Measurements from ENCODE around the gene HMSD.

HMSD gene

GRCh38 chr18:63947051-63947790, 1.9 kb upstream of the HMSD start:
- no peak for DNase-seq
- Histone ChIP-seq H3K27ac (no peak overlapping the region), H3K9me3 (ENCODE audit: severe bottlenecking) (no peaks in the 10 kb centered on the region), H3K4me3 (ENCODE audit: low read depth, low read length) (no peak overlapping the region), H3K36me3 (no peaks in the 10 kb centered on the region), H3K27me3 (ENCODE audit: insufficient read depth, low read depth, severe bottlenecking) (peaks cover 2% of the 10 kb centered on the region)
- TF ChIP-seq, protein P1, sequence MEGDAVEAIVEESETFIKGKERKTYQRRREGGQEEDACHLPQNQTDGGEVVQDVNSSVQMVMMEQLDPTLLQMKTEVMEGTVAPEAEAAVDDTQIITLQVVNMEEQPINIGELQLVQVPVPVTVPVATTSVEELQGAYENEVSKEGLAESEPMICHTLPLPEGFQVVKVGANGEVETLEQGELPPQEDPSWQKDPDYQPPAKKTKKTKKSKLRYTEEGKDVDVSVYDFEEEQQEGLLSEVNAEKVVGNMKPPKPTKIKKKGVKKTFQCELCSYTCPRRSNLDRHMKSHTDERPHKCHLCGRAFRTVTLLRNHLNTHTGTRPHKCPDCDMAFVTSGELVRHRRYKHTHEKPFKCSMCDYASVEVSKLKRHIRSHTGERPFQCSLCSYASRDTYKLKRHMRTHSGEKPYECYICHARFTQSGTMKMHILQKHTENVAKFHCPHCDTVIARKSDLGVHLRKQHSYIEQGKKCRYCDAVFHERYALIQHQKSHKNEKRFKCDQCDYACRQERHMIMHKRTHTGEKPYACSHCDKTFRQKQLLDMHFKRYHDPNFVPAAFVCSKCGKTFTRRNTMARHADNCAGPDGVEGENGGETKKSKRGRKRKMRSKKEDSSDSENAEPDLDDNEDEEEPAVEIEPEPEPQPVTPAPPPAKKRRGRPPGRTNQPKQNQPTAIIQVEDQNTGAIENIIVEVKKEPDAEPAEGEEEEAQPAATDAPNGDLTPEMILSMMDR (IDR thresholded peaks at IDR 0.05; ENCODE audit: low read depth, low read length): no peak

- Histone ChIP-seq H3K9me3 (ENCODE audit: severe bottlenecking) (no peaks in the 10 kb centered on the region), H3K27ac (no peak overlapping the region), H3K4me3 (ENCODE audit: low read depth, low read length) (no peak overlapping the region), H3K27me3 (ENCODE audit: insufficient read depth, low read depth, severe bottlenecking) (no peaks in the 10 kb centered on the region), H3K36me3 (no peaks in the 10 kb centered on the region)
- TF ChIP-seq, protein P1 (IDR thresholded peaks at IDR 0.05; ENCODE audit: low read depth, low read length): no peak
- DNase-seq: no peak
Observed at GRCh38 chr18:63951302-63951705, 2.2 kb downstream of the HMSD start.

DNA sequence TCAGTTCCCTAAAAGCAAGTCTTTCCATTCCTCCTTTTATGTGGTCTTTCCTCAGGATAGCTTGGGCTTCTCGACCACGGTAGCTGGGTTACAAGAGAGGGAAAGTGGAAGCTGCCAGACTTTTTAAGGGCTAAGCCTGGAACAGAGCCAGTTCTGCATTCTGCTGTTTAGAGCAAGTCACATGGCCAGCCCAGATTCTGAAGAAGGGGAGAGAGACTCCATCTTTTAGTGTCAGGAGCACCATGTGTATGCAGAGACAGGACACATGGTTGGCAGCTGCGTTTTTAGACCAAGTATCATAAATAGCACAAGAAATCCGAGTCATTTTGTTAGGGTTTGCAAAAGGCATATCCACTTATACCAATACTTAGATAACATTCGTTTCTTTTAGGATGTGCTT, 4.7 kb downstream of the HMSD start:
- Histone ChIP-seq H3K27me3 (ENCODE audit: insufficient read depth, low read depth, severe bottlenecking) (no peaks in the 10 kb centered on the region), H3K9me3 (ENCODE audit: severe bottlenecking) (no peaks in the 10 kb centered on the region), H3K36me3 (no peaks in the 10 kb centered on the region), H3K4me3 (ENCODE audit: low read depth, low read length) (no peak overlapping the region), H3K27ac (no peak overlapping the region)
- TF ChIP-seq, protein P1 (IDR thresholded peaks at IDR 0.05; ENCODE audit: low read depth, low read length): no peak
- no peak for DNase-seq

GRCh38 chr18:63956755-63957154, 7.7 kb downstream of the HMSD start:
- TF ChIP-seq, protein P1 (IDR thresholded peaks at IDR 0.05; ENCODE audit: low read depth, low read length): no peak
- Histone ChIP-seq H3K4me3 (ENCODE audit: low read depth, low read length) (no peak overlapping the region), H3K9me3 (ENCODE audit: severe bottlenecking) (no peaks in the 10 kb centered on the region), H3K27ac (no peak overlapping the region), H3K27me3 (ENCODE audit: insufficient read depth, low read depth, severe bottlenecking) (no peaks in the 10 kb centered on the region), H3K36me3 (no peaks in the 10 kb centered on the region)
- no peak for DNase-seq

DNA sequence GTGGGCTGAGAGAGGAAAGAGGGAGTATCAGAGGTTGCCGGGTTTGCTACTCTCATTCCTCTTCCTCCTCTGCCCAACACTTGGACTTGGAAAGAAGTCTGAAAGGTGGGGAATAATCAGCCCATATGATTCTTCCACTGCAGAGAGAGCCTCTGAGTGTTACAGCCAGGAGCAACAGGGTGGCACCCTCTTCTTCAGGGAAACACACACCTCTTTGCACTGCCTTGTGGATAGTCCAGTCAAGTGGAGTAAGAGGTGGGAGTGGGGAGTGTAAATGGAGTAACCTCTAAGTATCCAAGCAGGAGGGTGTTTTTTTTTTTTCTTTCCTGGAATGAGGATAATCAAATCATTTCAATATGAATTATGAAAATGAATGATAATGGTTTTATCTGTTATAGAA, 11.8 kb downstream of the HMSD start:
- DNase-seq: no peak
- Histone ChIP-seq H3K4me3 (ENCODE audit: low read depth, low read length) (no peak overlapping the region), H3K27me3 (ENCODE audit: insufficient read depth, low read depth, severe bottlenecking) (no peaks in the 10 kb centered on the region), H3K9me3 (ENCODE audit: severe bottlenecking) (no peaks in the 10 kb centered on the region), H3K36me3 (no peaks in the 10 kb centered on the region), H3K27ac (no peak overlapping the region)
- TF ChIP-seq, protein P1 (IDR thresholded peaks at IDR 0.05; ENCODE audit: low read depth, low read length): no peak
